HG03342 (cell line): Measurements from ENCODE around the gene NUP133.
"Not testable (repeated sequence)": the region's sequence is repeated elsewhere in the genome, so short reads cannot be mapped to it uniquely, and the experiment has no call there.

Source experiments
- ATAC-seq: cut with Tn5 transposase; IDR thresholded peaks from one replicate; pipeline ENCODE4 v1.9.1; 2021; ENCODE audit warnings: mild to moderate bottlenecking, moderate library complexity; ENCODE audit not compliant: unreplicated experiment

Gene NUP133

GRCh38 chr1:229420765-229421164, 87.4 kb downstream of the NUP133 start:
- no peak for ATAC-seq

- no peak for ATAC-seq
Measured at GRCh38 chr1:229420224-229420623, 87.9 kb downstream of the NUP133 start.

- ATAC-seq, result not testable (repeated sequence)
Measured at GRCh38 chr1:229418586-229418985, 89.6 kb downstream of the NUP133 start.

GRCh38 chr1:229412810-229413209, 95.3 kb downstream of the NUP133 start:
- not testable (repeated sequence) for ATAC-seq

- ATAC-seq, result no peak
Measured at GRCh38 chr1:229412056-229412455, 96.1 kb downstream of the NUP133 start.

GRCh38 chr1:229411434-229412055, 96.6 kb downstream of the NUP133 start:
- no peak for ATAC-seq

GRCh38 chr1:229410692-229411433, 97.3 kb downstream of the NUP133 start:
- ATAC-seq, result no peak

GRCh38 chr1:229410370-229410691, 97.8 kb downstream of the NUP133 start:
- ATAC-seq, result no peak

GRCh38 chr1:229409616-229410369, 98.3 kb downstream of the NUP133 start:
- ATAC-seq, result no peak

GRCh38 chr1:229408458-229409037, 99.6 kb downstream of the NUP133 start:
- ATAC-seq, result no peak

GRCh38 chr1:229407206-229408026, 100.7 kb downstream of the NUP133 start:
- no peak for ATAC-seq

GRCh38 chr1:229406798-229407197, 101.3 kb downstream of the NUP133 start:
- no peak for ATAC-seq

GRCh38 chr1:229403573-229403972, 104.6 kb downstream of the NUP133 start:
- ATAC-seq, result no peak

GRCh38 chr1:229402993-229403392, 105.1 kb downstream of the NUP133 start:
- ATAC-seq, result no peak

- not testable (repeated sequence) for ATAC-seq
Measured at GRCh38 chr1:229402329-229402728, 105.8 kb downstream of the NUP133 start.

- ATAC-seq, result no peak
Measured at GRCh38 chr1:229397762-229398161, 110.4 kb downstream of the NUP133 start.

- ATAC-seq, result no peak
Measured at GRCh38 chr1:229396585-229397206, 111.4 kb downstream of the NUP133 start.

GRCh38 chr1:229394517-229394916, 113.6 kb downstream of the NUP133 start:
- not testable (repeated sequence) for ATAC-seq

- no peak for ATAC-seq
Measured at GRCh38 chr1:229392936-229393335, 115.2 kb downstream of the NUP133 start.
